ENCODE measurements around the gene TMEM131L.

GRCh38 chr4:153570228-153570973 is 104.2 kb downstream of the TMEM131L start:
- TF ChIP-seq CTCF (conservative IDR thresholded peaks at IDR 0.05; ENCODE audit: low read length) (no peak), EZH2phosphoT487 (IDR thresholded peaks at IDR 0.05; ENCODE audit: borderline replicate concordance) (no peak)
